ENCODE measurements around the gene ZNHIT3.

Gene ZNHIT3

GRCh38 chr17:36461330-36462110 is 25.0 kb upstream of the ZNHIT3 start:
- H3K27ac ChIP-seq (ENCODE audit: low read length): no peak overlapping the region

GRCh38 chr17:36463916-36464764 is 22.3 kb upstream of the ZNHIT3 start:
- TF ChIP-seq CTCF (IDR thresholded peaks at IDR 0.05; ENCODE audit: borderline replicate concordance, extremely low read depth, low read length, poor library complexity, severe bottlenecking) (no peak), EZH2 (IDR thresholded peaks at IDR 0.05; ENCODE audit: borderline replicate concordance, low read depth, low read length, severe bottlenecking) (no peak)
- Histone ChIP-seq H3K36me3 (ENCODE audit: insufficient read depth, low read length) (no peaks in the 10 kb centered on the region), H3K9ac (ENCODE audit: low read depth, low read length) (no peak overlapping the region), H4K20me1 (ENCODE audit: insufficient read depth, low read length) (no peaks in the 10 kb centered on the region), H3K27ac (ENCODE audit: low read length) (no peak overlapping the region), H2AFZ (ENCODE audit: low read depth, low read length) (no peak overlapping the region), H3K27me3 (ENCODE audit: insufficient read depth, low read length, poor library complexity) (peaks cover 11% of the 10 kb centered on the region), H3K4me3 (ENCODE audit: low read depth in 1 of 2, low read length in 2 of 2) (no peak overlapping the region), H3K4me1 (ENCODE audit: insufficient read depth, low read length) (no peaks in the 10 kb centered on the region), H3K4me2 (ENCODE audit: insufficient read depth, low read length) (no peak overlapping the region), H3K79me2 (ENCODE audit: insufficient read depth, low read length) (no peaks in the 10 kb centered on the region), H3K9me3 (ENCODE audit: insufficient read depth, low read length, severe bottlenecking) (no peaks in the 10 kb centered on the region)
- no peak for ATAC-seq (ENCODE audit: insufficient read depth, low read depth)
- no peak for DNase-seq

More at GRCh38 chr17:36461330-36462110, 25.0 kb upstream of the ZNHIT3 start:
- H3K4me2 ChIP-seq (ENCODE audit: insufficient read depth, low read length): no peak overlapping the region
- H4K20me1 ChIP-seq (ENCODE audit: insufficient read depth, low read length): no peaks in the 10 kb centered on the region; the same call in 1 of the 2 replicates
- H3K27me3 ChIP-seq (ENCODE audit: insufficient read depth, low read length, poor library complexity): peaks cover 5% of the 10 kb centered on the region
- TF ChIP-seq CTCF (IDR thresholded peaks at IDR 0.05; ENCODE audit: borderline replicate concordance, extremely low read depth, low read length, poor library complexity, severe bottlenecking) (no peak), EZH2 (IDR thresholded peaks at IDR 0.05; ENCODE audit: borderline replicate concordance, low read depth, low read length, severe bottlenecking) (no peak)
- no peak overlapping the region for H3K9ac ChIP-seq (ENCODE audit: low read depth, low read length)
- no peak for DNase-seq
- no peaks in the 10 kb centered on the region for H3K4me1 ChIP-seq (ENCODE audit: insufficient read depth, low read length)
- no peaks in the 10 kb centered on the region for H3K36me3 ChIP-seq (ENCODE audit: insufficient read depth, low read length)
- no peak for ATAC-seq (ENCODE audit: insufficient read depth, low read depth)
- H3K4me3 ChIP-seq (ENCODE audit: low read depth in 1 of 2, low read length in 2 of 2): no peak overlapping the region
- H3K79me2 ChIP-seq (ENCODE audit: insufficient read depth, low read length): no peaks in the 10 kb centered on the region
- H2AFZ ChIP-seq (ENCODE audit: low read depth, low read length): no peak overlapping the region
- no peaks in the 10 kb centered on the region for H3K9me3 ChIP-seq (ENCODE audit: insufficient read depth, low read length, severe bottlenecking)

GRCh38 chr17:36464765-36465088 is 21.8 kb upstream of the ZNHIT3 start:
- H2AFZ ChIP-seq (ENCODE audit: low read depth, low read length): no peak overlapping the region
- H3K79me2 ChIP-seq (ENCODE audit: insufficient read depth, low read length): no peaks in the 10 kb centered on the region
- no peaks in the 10 kb centered on the region for H3K4me1 ChIP-seq (ENCODE audit: insufficient read depth, low read length)
- no peak overlapping the region for H3K4me3 ChIP-seq (ENCODE audit: low read depth in 1 of 2, low read length in 2 of 2)
- no peaks in the 10 kb centered on the region for H4K20me1 ChIP-seq (ENCODE audit: insufficient read depth, low read length)
- H3K4me2 ChIP-seq (ENCODE audit: insufficient read depth, low read length): no peak overlapping the region
- no peak for DNase-seq
- no peaks in the 10 kb centered on the region for H3K36me3 ChIP-seq (ENCODE audit: insufficient read depth, low read length)
- H3K9ac ChIP-seq (ENCODE audit: low read depth, low read length): no peak overlapping the region
- H3K27me3 ChIP-seq (ENCODE audit: insufficient read depth, low read length, poor library complexity): peaks cover 16% of the 10 kb centered on the region
- ATAC-seq (ENCODE audit: insufficient read depth, low read depth): no peak
- no peak overlapping the region for H3K27ac ChIP-seq (ENCODE audit: low read length)
- H3K9me3 ChIP-seq (ENCODE audit: insufficient read depth, low read length, severe bottlenecking): no peaks in the 10 kb centered on the region
- TF ChIP-seq EZH2 (IDR thresholded peaks at IDR 0.05; ENCODE audit: borderline replicate concordance, low read depth, low read length, severe bottlenecking) (no peak), CTCF (IDR thresholded peaks at IDR 0.05; ENCODE audit: borderline replicate concordance, extremely low read depth, low read length, poor library complexity, severe bottlenecking) (no peak)

Measured in DND-41 (cell line).